Hematopoietic multipotent progenitor cell treated with erythropoietin and hydrocortisone succinate and interleukin-3 and kit ligand, for 4 days (in vitro differentiated cells): ENCODE measurements around the gene CNMD.
"Not testable (repeated sequence)": the region's sequence is repeated elsewhere in the genome, so short reads cannot be mapped to it uniquely, and the experiment has no call there.

ENCODE experiments used
- DNase-seq: peaks from one replicate; pipeline ENCODE4 v3.0.0-alpha.2; 2015

CNMD gene

GRCh38 chr13:52743988-52744387 lies 4.4 kb upstream of the CNMD start:
- peak; percentile 17 for DNase-seq

GRCh38 chr13:52743569-52743968 lies 3.9 kb upstream of the CNMD start:
- DNase-seq, result no peak

GRCh38 chr13:52738719-52739467 lies 727 bp downstream of the CNMD start:
- peak; percentile 71 for DNase-seq

GRCh38 chr13:52737965-52738364 lies 1.7 kb downstream of the CNMD start:
- DNase-seq, result no peak

GRCh38 chr13:52737451-52737850 lies 2.2 kb downstream of the CNMD start:
- DNase-seq, result no peak

- DNase-seq, result no peak
Measured at GRCh38 chr13:52736891-52737290, 2.7 kb downstream of the CNMD start.

- no peak for DNase-seq
Measured at GRCh38 chr13:52734075-52734623, 5.5 kb downstream of the CNMD start.

GRCh38 chr13:52726258-52726657 lies 13.4 kb downstream of the CNMD start:
- no peak for DNase-seq

GRCh38 chr13:52725302-52725701 lies 14.3 kb downstream of the CNMD start:
- no peak for DNase-seq

GRCh38 chr13:52723181-52723580 lies 16.4 kb downstream of the CNMD start:
- DNase-seq, result no peak

- DNase-seq, result not testable (repeated sequence)
Measured at GRCh38 chr13:52721356-52721755, 18.3 kb downstream of the CNMD start.

GRCh38 chr13:52720904-52721303 lies 18.7 kb downstream of the CNMD start:
- DNase-seq, result not testable (repeated sequence)

GRCh38 chr13:52713894-52714293 lies 25.7 kb downstream of the CNMD start:
- peak; percentile 19 for DNase-seq

GRCh38 chr13:52712385-52712784 lies 27.2 kb downstream of the CNMD start:
- no peak for DNase-seq

GRCh38 chr13:52711286-52711685 lies 28.3 kb downstream of the CNMD start:
- no peak for DNase-seq

- DNase-seq, result peak; percentile 13
Measured at GRCh38 chr13:52708266-52708665, 31.4 kb downstream of the CNMD start.

- peak; percentile 8 for DNase-seq
Measured at GRCh38 chr13:52707375-52707774, 32.2 kb downstream of the CNMD start.

GRCh38 chr13:52706081-52706480 lies 33.5 kb downstream of the CNMD start:
- no peak for DNase-seq

- DNase-seq, result no peak
Measured at GRCh38 chr13:52703482-52703881, 36.1 kb downstream of the CNMD start.

- DNase-seq, result peak; percentile 57
Measured at GRCh38 chr13:52701728-52702465, 37.7 kb downstream of the CNMD start.

- DNase-seq, result no peak
Measured at GRCh38 chr13:52696566-52696965, 43.1 kb downstream of the CNMD start.

- DNase-seq, result peak; percentile 70
Measured at GRCh38 chr13:52695856-52696255, 43.8 kb downstream of the CNMD start.

GRCh38 chr13:52686376-52686775 lies 53.2 kb downstream of the CNMD start:
- DNase-seq, result no peak

- DNase-seq, result not testable (repeated sequence)
Measured at GRCh38 chr13:52685806-52686205, 53.8 kb downstream of the CNMD start.
